GM18508 (cell line): ENCODE results near the gene NLGN3.

Source experiments
- ATAC-seq: cut with Tn5 transposase; IDR thresholded peaks from one replicate; pipeline ENCODE4 v1.9.1; 2021; ENCODE audit warnings: moderate number of reproducible peaks; ENCODE audit not compliant: insufficient read depth, unreplicated experiment

The NLGN3 gene

GRCh38 chrX:71199252-71200008, 54.8 kb downstream of the NLGN3 start:
- ATAC-seq, result no peak

- ATAC-seq, result no peak
Measured at GRCh38 chrX:71210816-71211215, 66.2 kb downstream of the NLGN3 start.

- ATAC-seq, result no peak
Measured at GRCh38 chrX:71212536-71212935, 67.9 kb downstream of the NLGN3 start.

GRCh38 chrX:71214152-71214551, 69.5 kb downstream of the NLGN3 start:
- no peak for ATAC-seq

GRCh38 chrX:71214604-71215337, 70.1 kb downstream of the NLGN3 start:
- ATAC-seq, result no peak

- ATAC-seq, result no peak
Measured at GRCh38 chrX:71215338-71215912, 70.8 kb downstream of the NLGN3 start.

- ATAC-seq, result no peak
Measured at GRCh38 chrX:71216485-71216884, 71.8 kb downstream of the NLGN3 start.

GRCh38 chrX:71217298-71217697, 72.7 kb downstream of the NLGN3 start:
- ATAC-seq, result no peak
